Tibial nerve (tissue), 4 donors: ENCODE data around the gene PPP6R2.

Experiments
- CTCF ChIP-seq, 5 experiments: fragments of 200-600 bp in 3 of 5; fragments of 450-650 bp in 2 of 5; sonication (generic) in 3 of 5; IDR thresholded peaks; one replicate each; pipeline ENCODE4 v1.5.1; 2016 to 2019; ENCODE audit warnings: antibody characterized with exemption in 5 of 5, mild to moderate bottlenecking in 3 of 5, moderate library complexity in 2 of 5
- EP300 ChIP-seq, 2 donors: sonication (generic); formaldehyde crosslinking; IDR thresholded peaks; one replicate each; pipeline ENCODE4 v1.6.1; 2017; ENCODE audit warnings: antibody characterized with exemption in 2 of 2, mild to moderate bottlenecking in 1 of 2
- POLR2A ChIP-seq, 2 donors: fragments of 450-650 bp; IDR thresholded peaks; one replicate each; pipeline ENCODE4 v1.6.1; 2017; ENCODE audit warnings: antibody characterized with exemption in 2 of 2, mild to moderate bottlenecking in 2 of 2, moderate library complexity in 2 of 2

GRCh38 chr22:50436015-50436830 is 93.1 kb downstream of the PPP6R2 start:
- TF ChIP-seq CTCF (IDR thresholded peaks at IDR 0.05) (no peak), EP300 (IDR thresholded peaks at IDR 0.05) (no peak), POLR2A (IDR thresholded peaks at IDR 0.05) (no peak)
